ENCODE measurements around the gene APOBEC3H.

DNA sequence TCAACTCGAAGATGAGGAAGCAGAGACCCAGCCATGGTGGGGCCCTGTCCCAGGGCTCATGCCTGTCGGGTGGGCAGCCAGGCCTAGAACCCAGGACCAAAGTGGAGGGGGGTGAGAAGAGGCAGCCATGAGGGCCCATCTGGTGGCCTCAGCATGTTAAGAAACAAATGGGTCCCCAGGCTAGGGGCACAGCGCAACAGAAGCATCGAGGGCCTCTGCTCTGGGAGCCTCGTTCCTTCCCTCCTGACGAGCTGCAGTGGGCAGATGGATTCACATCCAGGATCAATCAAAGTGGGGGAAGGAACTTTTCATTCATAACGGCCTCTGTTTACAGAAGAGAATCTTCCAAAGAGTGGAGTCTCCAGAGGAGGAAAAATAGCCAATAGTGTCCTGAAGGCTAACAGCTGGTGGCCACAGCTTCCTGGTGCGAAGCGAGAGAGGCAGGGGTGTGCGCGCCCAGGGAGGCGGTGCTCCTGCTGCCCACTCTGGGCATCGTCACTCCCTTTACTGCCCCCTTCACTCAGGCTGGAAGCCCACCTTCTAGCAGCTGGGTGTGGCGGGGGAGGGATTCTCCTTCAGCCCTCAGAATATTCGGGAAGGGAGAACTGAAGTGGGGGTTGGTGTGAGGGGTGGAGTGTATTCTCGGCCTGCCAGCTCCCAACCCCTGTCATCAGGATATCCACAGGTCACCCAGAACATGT is 51.1 kb downstream of the APOBEC3H start:
- TF ChIP-seq, protein P1, sequence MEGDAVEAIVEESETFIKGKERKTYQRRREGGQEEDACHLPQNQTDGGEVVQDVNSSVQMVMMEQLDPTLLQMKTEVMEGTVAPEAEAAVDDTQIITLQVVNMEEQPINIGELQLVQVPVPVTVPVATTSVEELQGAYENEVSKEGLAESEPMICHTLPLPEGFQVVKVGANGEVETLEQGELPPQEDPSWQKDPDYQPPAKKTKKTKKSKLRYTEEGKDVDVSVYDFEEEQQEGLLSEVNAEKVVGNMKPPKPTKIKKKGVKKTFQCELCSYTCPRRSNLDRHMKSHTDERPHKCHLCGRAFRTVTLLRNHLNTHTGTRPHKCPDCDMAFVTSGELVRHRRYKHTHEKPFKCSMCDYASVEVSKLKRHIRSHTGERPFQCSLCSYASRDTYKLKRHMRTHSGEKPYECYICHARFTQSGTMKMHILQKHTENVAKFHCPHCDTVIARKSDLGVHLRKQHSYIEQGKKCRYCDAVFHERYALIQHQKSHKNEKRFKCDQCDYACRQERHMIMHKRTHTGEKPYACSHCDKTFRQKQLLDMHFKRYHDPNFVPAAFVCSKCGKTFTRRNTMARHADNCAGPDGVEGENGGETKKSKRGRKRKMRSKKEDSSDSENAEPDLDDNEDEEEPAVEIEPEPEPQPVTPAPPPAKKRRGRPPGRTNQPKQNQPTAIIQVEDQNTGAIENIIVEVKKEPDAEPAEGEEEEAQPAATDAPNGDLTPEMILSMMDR (IDR thresholded peaks at IDR 0.05), result no peak
- no peak for TF ChIP-seq POLR2A (IDR thresholded peaks at IDR 0.05)
